IMR-90 (cell line): Measurements from ENCODE around the gene HMGB3. TPM values are rescaled to one million over a fixed set of nuclear protein-coding genes. Genes with fewer than 3 reads are reported as not detected.

Experiments
- ATAC-seq: fragments of 200-7000 bp; cut with Tn5 transposase; 2 replicates; pipeline ENCODE4 v1.9.1; 2020; ENCODE audit warnings: low read depth, mild to moderate bottlenecking, moderate library complexity
- BruUV-seq: library from RNA; stranded (reverse); fragments of 400-500 nt; replicated peaks from 2 replicates; lab custom pipeline; 2021; lab: Mats Ljungman, UMichigan
- CTCF ChIA-PET: fragments of 300-600 bp; formaldehyde crosslinking; extraction: SDS; loops from one replicate; lab custom pipeline; 2021; ENCODE audit warnings: antibody characterized with exemption; lab: Yijun Ruan, JAX
- POLR2A ChIA-PET: fragments of 300-600 bp; sonication (Branson Sonifier 250); formaldehyde crosslinking; loops from one replicate; lab custom pipeline; 2022; ENCODE audit warnings: antibody characterized with exemption; ENCODE audit not compliant: unreplicated experiment; lab: Charles Lee
- DNase-seq: peaks from one replicate; pipeline ENCODE4 v3.0.0; 2013
- H2AFZ ChIP-seq: replicated peaks from 2 replicates; pipeline ENCODE3; 2013; ENCODE audit warnings: low read length, mild to moderate bottlenecking; ENCODE audit not compliant: poor library complexity
- H2AK5ac ChIP-seq: 2 replicates; pipeline ENCODE4 v1.6.1; 2013; ENCODE audit warnings: low read depth, low read length, inconsistent platforms
- H2AK9ac ChIP-seq: replicated peaks from 2 replicates; pipeline ENCODE3; 2013; ENCODE audit warnings: mild to moderate bottlenecking, low read depth, low read length, moderate library complexity; ENCODE audit not compliant: poor library complexity
- H2BK120ac ChIP-seq: 2 replicates; pipeline ENCODE4 v1.6.1; 2013; ENCODE audit warnings: low read depth, low read length, inconsistent platforms
- H2BK15ac ChIP-seq: 3 replicates; pipeline ENCODE4 v1.6.1; 2013; ENCODE audit warnings: low read depth, low read length, inconsistent platforms
- H2BK20ac ChIP-seq: 2 replicates; pipeline ENCODE4 v1.6.1; 2013; ENCODE audit warnings: low read depth, mild to moderate bottlenecking, inconsistent platforms, low read length, moderate library complexity
- H2BK5ac ChIP-seq: 2 replicates; pipeline ENCODE4 v1.6.1; 2013; ENCODE audit warnings: mild to moderate bottlenecking, low read depth, low read length, inconsistent platforms; ENCODE audit not compliant: poor library complexity, severe bottlenecking
- H3K14ac ChIP-seq: replicated peaks from 2 replicates; pipeline ENCODE4 v1.6.1; 2013; ENCODE audit warnings: low read depth, low read length, inconsistent platforms
- H3K18ac ChIP-seq: 2 replicates; pipeline ENCODE4 v1.6.1; 2013; ENCODE audit warnings: low read depth, low read length, control low read depth
- H3K23ac ChIP-seq: 2 replicates; pipeline ENCODE4 v1.6.1; 2013; ENCODE audit warnings: low read depth, low read length, inconsistent platforms
- H3K27ac ChIP-seq: 2 replicates; pipeline ENCODE4 v1.5.1; 2013; ENCODE audit warnings: mild to moderate bottlenecking, control low read depth, low read length; ENCODE audit not compliant: insufficient read depth
- H3K27me3 ChIP-seq: 2 replicates; pipeline ENCODE4 v1.6.1; 2013; ENCODE audit warnings: low read length; ENCODE audit not compliant: control insufficient read depth, insufficient read depth
- H3K36me3 ChIP-seq: 2 replicates; pipeline ENCODE4 v1.6.1; 2013; ENCODE audit warnings: low read length, mixed read lengths; ENCODE audit not compliant: control insufficient read depth, insufficient read depth
- H3K4ac ChIP-seq: 2 replicates; pipeline ENCODE4 v1.6.1; 2013; ENCODE audit warnings: low read depth, low read length, inconsistent platforms
- H3K4me1 ChIP-seq: 2 replicates; pipeline ENCODE4 v1.6.1; 2013; ENCODE audit warnings: low read length, mixed read lengths; ENCODE audit not compliant: control insufficient read depth, insufficient read depth
- H3K4me2 ChIP-seq: 2 replicates; pipeline ENCODE4 v1.6.1; 2013; ENCODE audit warnings: low read depth, mild to moderate bottlenecking, control low read depth, low read length, moderate library complexity
- H3K4me3 ChIP-seq: 2 replicates; pipeline ENCODE4 v1.5.1; 2013; ENCODE audit warnings: low read depth, mild to moderate bottlenecking, control low read depth, low read length, moderate library complexity; ENCODE audit not compliant: insufficient read depth
- H3K56ac ChIP-seq: 2 replicates; pipeline ENCODE4 v1.6.1; 2013; ENCODE audit warnings: low read length, inconsistent platforms; ENCODE audit not compliant: insufficient read depth; ENCODE audit errors: extremely low read depth
- H3K79me1 ChIP-seq, 2 experiments: 2 replicates each; pipeline ENCODE4 v1.6.1; 2013; ENCODE audit warnings: low read length in 2 of 2, inconsistent platforms in 1 of 2, low read depth in 1 of 2
- H3K9ac ChIP-seq: 2 replicates; pipeline ENCODE4 v1.6.1; 2013; ENCODE audit warnings: low read depth, low read length, control low read depth
- H3K9me1 ChIP-seq: 2 replicates; pipeline ENCODE4 v1.6.1; 2013; ENCODE audit warnings: low read length, inconsistent platforms; ENCODE audit not compliant: insufficient read depth
- H3K9me3 ChIP-seq: 2 replicates; pipeline ENCODE4 v1.6.1; 2013; ENCODE audit warnings: low read length; ENCODE audit not compliant: control insufficient read depth, insufficient read depth
- H4K20me1 ChIP-seq: 2 replicates; pipeline ENCODE4 v1.6.1; 2013; ENCODE audit warnings: low read length, inconsistent platforms; ENCODE audit not compliant: insufficient read depth
- H4K5ac ChIP-seq: 2 replicates; pipeline ENCODE4 v1.6.1; 2013; ENCODE audit warnings: mild to moderate bottlenecking, low read depth, low read length, control low read depth
- H4K8ac ChIP-seq, 2 experiments: 2 replicates each; pipeline ENCODE4 v1.6.1; 2013; ENCODE audit warnings: low read depth in 2 of 2, low read length in 2 of 2, control low read depth in 1 of 2, inconsistent platforms in 1 of 2
- H4K91ac ChIP-seq: 2 replicates; pipeline ENCODE4 v1.6.1; 2013; ENCODE audit warnings: low read depth, low read length, inconsistent platforms; ENCODE audit not compliant: insufficient read depth
- MAFK ChIP-seq: IDR thresholded peaks from 2 replicates; pipeline ENCODE4 v1.6.1; 2012; ENCODE audit warnings: low read depth, low read length, improper control_type of control experiment
- SMC3 ChIP-seq: fragments of 150-350 bp; IDR thresholded peaks from 2 replicates; pipeline ENCODE4 v1.6.1; 2016; ENCODE audit warnings: low read depth, mild to moderate bottlenecking, antibody characterized with exemption, low read length, moderate library complexity
- WGBS, 2 experiments: methylation state at CpG; one replicate each; pipeline versions ENCODE4 v1.1.5 to v1.1.7; 2013; ENCODE audit warnings: missing lambda C conversion rate in 2 of 2; ENCODE audit not compliant: insufficient read length in 1 of 2; ENCODE audit errors: extremely low coverage in 2 of 2; 5-methylcytosine and 5-hydroxymethylcytosine counted together
- dilution Hi-C: fragments of 300-500 bp; cut with HindIII; formaldehyde crosslinking; loops from one replicate; pipeline ENCODE4 v1.14.3; 2018; ENCODE audit warnings: low sequenced_read_pairs; ENCODE audit not compliant: unreplicated experiment
- in situ Hi-C: fragments of 300-500 bp; cut with MboI; formaldehyde crosslinking; loops from 3 replicates; pipeline ENCODE4 v1.14.3; 2019; ENCODE audit warnings: low sequenced_read_pairs, inconsistent platforms, mixed read lengths
- intact Hi-C: fragments of 100-400 bp; cut with micrococcal nuclease; formaldehyde crosslinking; loops from 2 replicates; pipeline ENCODE4 v1.10.0; 2022
- polyA plus RNA-seq, 3 experiments: library from polyadenylated mRNA; depleted of rRNA; stranded (reverse); fragments of >200 nt; gene quantifications; 2 replicates each; pipeline ENCODE4 v1.2.3, GENCODE V29; 2012; ENCODE audit warnings: low replicate concordance in 1 of 3
- total RNA-seq: library from RNA; depleted of rRNA; stranded (reverse); fragments of >200 nt; gene quantifications from 2 replicates; pipeline ENCODE4 v1.2.3, GENCODE V29; 2012

Gene HMGB3
- total and polyA plus RNA-seq, 2 of the 4 experiments (the other 2 are of a cell fraction): 14.7 to 21.3 TPM

DNA sequence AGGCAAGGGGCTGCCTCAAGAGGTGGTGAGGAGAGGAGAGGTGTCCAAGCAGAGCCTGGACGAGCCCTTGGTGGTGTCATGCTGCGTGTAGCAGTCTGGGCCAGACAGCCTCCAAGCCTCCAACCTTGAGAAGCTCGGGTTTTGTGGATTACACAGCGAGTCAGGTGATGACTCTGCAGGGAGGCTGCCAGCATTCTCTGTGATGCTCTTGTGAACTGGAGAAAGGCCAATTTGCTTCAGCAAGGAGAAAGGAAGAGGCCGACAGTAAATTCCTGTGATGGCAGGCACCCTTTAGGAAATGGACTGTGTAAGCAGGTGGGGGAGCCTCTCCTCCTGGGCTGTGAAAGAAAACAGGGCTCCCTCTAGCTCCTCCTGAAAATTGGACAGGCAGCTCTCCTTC lies 48.7 kb upstream of the HMGB3 start:
- Histone ChIP-seq H3K4ac (no peak overlapping the region), H2BK120ac (no peak overlapping the region), H3K27me3 (no peaks in the 10 kb centered on the region; the same call in 1 of the 2 replicates), H2AFZ (no peak overlapping the region), H2AK9ac (no peak overlapping the region), H3K9ac (no peak overlapping the region), H4K5ac (no peak overlapping the region), H3K56ac (no peak overlapping the region), H3K4me1 (no peaks in the 10 kb centered on the region), H2BK15ac (no peak overlapping the region), H3K4me3 (no peak overlapping the region), H3K14ac (no peak overlapping the region), H3K23ac (no peak overlapping the region), H3K79me1 (no peaks in the 10 kb centered on the region), H4K20me1 (no peaks in the 10 kb centered on the region), H3K27ac (no peak overlapping the region), H3K18ac (no peak overlapping the region), H3K9me1 (no peaks in the 10 kb centered on the region), H3K9me3 (peaks cover 2% of the 10 kb centered on the region; the same call in 1 of the 2 replicates), H3K4me2 (no peak overlapping the region), H2BK5ac (no peak overlapping the region), H2AK5ac (no peak overlapping the region), H3K36me3 (no peaks in the 10 kb centered on the region), H4K8ac (no peak overlapping the region), H4K91ac (no peak overlapping the region), H2BK20ac (no peak overlapping the region)
- in situ Hi-C loops (no loop called here), intact Hi-C loops (no loop called here), dilution Hi-C loops (no loop called here)
- ChIA-PET POLR2A (no interaction called here), CTCF (no interaction called here)
- DNase-seq (peak; percentile 66), ATAC-seq (peak; percentile 25)
- 6% methylated on average over 3 of the region's 5 CpGs; no CpG with 5 or more reads in 1 of the 2 experiments for WGBS, 2 experiments
- TF ChIP-seq MAFK: no peak
- no peak for TF ChIP-seq SMC3
- BruUV-seq: no TSS peak
